ENCODE measurements around the gene BTF3L4.

- TF ChIP-seq CTCF (IDR thresholded peaks at IDR 0.05; ENCODE audit: borderline replicate concordance, extremely low read depth, low read length, poor library complexity, severe bottlenecking) = no peak
- TF ChIP-seq EZH2 (IDR thresholded peaks at IDR 0.05; ENCODE audit: borderline replicate concordance, low read depth, low read length, severe bottlenecking) = no peak
Measured at GRCh38 chr1:52054496-52055065, 1.5 kb upstream of the BTF3L4 start.

Measured in DND-41 (cell line).